SK-N-SH (cell line): ENCODE data around the gene ANK3. TPM values are rescaled to one million over a fixed set of nuclear protein-coding genes. Genes with fewer than 3 reads are reported as not detected.

Source experiments
- CTCF ChIA-PET: fragments of 300-600, 350-600 bp; formaldehyde crosslinking; extraction: SDS; loops from one replicate; lab custom pipeline; 2021; lab: Yijun Ruan, JAX
- POLR2A ChIA-PET: fragments of 350-600 bp; sonication (Branson Sonifier 250); formaldehyde crosslinking; extraction: SDS; loops from one replicate; lab custom pipeline; 2020; ENCODE audit warnings: antibody characterized with exemption, inconsistent platforms; lab: Yijun Ruan, JAX
- DNase-seq: peaks from one replicate; pipeline ENCODE4 v3.0.0; 2012
- H2AFZ ChIP-seq: fragments of 200-600 bp; sonication (generic); 2 replicates; pipeline ENCODE4 v1.8.1; 2016; ENCODE audit warnings: antibody characterized with exemption, mild to moderate bottlenecking, low read depth
- H3F3A ChIP-seq: fragments of 200-600 bp; sonication (generic); replicated peaks from 2 replicates; pipeline ENCODE3; 2016; ENCODE audit warnings: antibody characterized with exemption, mild to moderate bottlenecking; ENCODE audit not compliant: insufficient read depth
- H3K27ac ChIP-seq, 2 experiments: fragments of 200-500 bp in 1 of 2; fragments of 200-600 bp in 1 of 2; sonication (Bioruptor generic) in 1 of 2; sonication (generic), shearing (Covaris generic) in 1 of 2; 2 replicates each; pipeline versions ENCODE4 v1.5.1 to v1.6.1; 2014 to 2016; ENCODE audit warnings: low read depth in 2 of 2, inconsistent platforms in 1 of 2, low read length in 1 of 2, mild to moderate bottlenecking in 1 of 2, mixed read lengths in 1 of 2
- H3K27me3 ChIP-seq: fragments of 200-600 bp; sonication (generic), shearing (Covaris generic); 2 replicates; pipeline ENCODE4 v1.6.1; 2016; ENCODE audit warnings: mixed run types; ENCODE audit not compliant: insufficient read depth
- H3K36me3 ChIP-seq, 2 experiments: fragments of 200-500 bp in 1 of 2; fragments of 200-600 bp in 1 of 2; sonication (Bioruptor generic) in 1 of 2; sonication (generic) in 1 of 2; replicated peaks in 1 of 2; 2 replicates each; pipeline versions ENCODE3 to v1.5.1; 2014 to 2016; ENCODE audit warnings: low read length in 1 of 2, mild to moderate bottlenecking in 1 of 2; ENCODE audit not compliant: insufficient read depth in 2 of 2, control insufficient read depth in 1 of 2
- H3K4me1 ChIP-seq, 2 experiments: fragments of 200-500 bp in 1 of 2; fragments of 200-600 bp in 1 of 2; sonication (Bioruptor generic) in 1 of 2; sonication (generic), shearing (Covaris generic) in 1 of 2; 2 replicates each; pipeline versions ENCODE4 v1.5.1 to v1.6.1; 2014 to 2016; ENCODE audit warnings: low read depth in 1 of 2, low read length in 1 of 2, mixed run types in 1 of 2; ENCODE audit not compliant: insufficient read depth in 2 of 2, control insufficient read depth in 1 of 2
- H3K4me2 ChIP-seq: fragments of 200-600 bp; sonication (generic), shearing (Covaris generic); 2 replicates; pipeline ENCODE4 v1.6.1; 2017; ENCODE audit warnings: mixed run types
- H3K4me3 ChIP-seq, 2 experiments: fragments of 200-500 bp in 1 of 2; fragments of 200-600 bp in 1 of 2; sonication (Bioruptor generic) in 1 of 2; sonication (generic), shearing (Covaris generic) in 1 of 2; 2 replicates each; pipeline versions ENCODE4 v1.5.1 to v1.8.1; 2014 to 2016; ENCODE audit warnings: low read depth in 2 of 2, inconsistent platforms in 1 of 2, low read length in 1 of 2, mild to moderate bottlenecking in 1 of 2, mixed read lengths in 1 of 2, moderate library complexity in 1 of 2
- H3K79me2 ChIP-seq: fragments of 200-600 bp; sonication (generic); 2 replicates; pipeline ENCODE4 v1.8.1; 2017; ENCODE audit warnings: mild to moderate bottlenecking; ENCODE audit not compliant: insufficient read depth
- H3K9ac ChIP-seq: fragments of 200-600 bp; sonication (generic); 2 replicates; pipeline ENCODE4 v1.6.1; 2017; ENCODE audit warnings: mixed run types
- H3K9me2 ChIP-seq: fragments of 200-600 bp; sonication (generic); 2 replicates; pipeline ENCODE4 v1.6.1; 2017; ENCODE audit warnings: mixed run types
- H3K9me3 ChIP-seq: fragments of 200-600 bp; sonication (generic); 2 replicates; pipeline ENCODE4 v1.6.1; 2017; ENCODE audit warnings: mixed run types, mild to moderate bottlenecking, moderate library complexity
- H4K20me1 ChIP-seq: fragments of 200-600 bp; sonication (generic); 2 replicates; pipeline ENCODE4 v1.6.1; 2017; ENCODE audit warnings: mild to moderate bottlenecking, mixed run types; ENCODE audit not compliant: insufficient read depth
- CTCF ChIP-seq: fragments of 200-600 bp; sonication (generic); IDR thresholded peaks from 2 replicates; pipeline ENCODE4 v1.6.1; 2017; ENCODE audit warnings: antibody characterized with exemption, mild to moderate bottlenecking, moderate library complexity
- ELF1 ChIP-seq: IDR thresholded peaks from 2 replicates; pipeline ENCODE4 v1.4.0; 2012
- EP300 ChIP-seq, 2 experiments: IDR thresholded peaks; 2 replicates each; pipeline versions ENCODE4 v1.4.0 to v1.6.1; 2012; ENCODE audit warnings: borderline replicate concordance in 1 of 2, low read depth in 1 of 2, low read length in 1 of 2
- FOSL2 ChIP-seq: IDR thresholded peaks from 2 replicates; pipeline ENCODE4 v1.4.0; 2012; ENCODE audit warnings: low read depth, mild to moderate bottlenecking, moderate library complexity, borderline replicate concordance
- FOXM1 ChIP-seq: IDR thresholded peaks from 2 replicates; pipeline ENCODE4 v1.4.0; 2012; ENCODE audit warnings: low read depth, mild to moderate bottlenecking
- IRF3 ChIP-seq: fragments of 150-350 bp; IDR thresholded peaks from 2 replicates; pipeline ENCODE4 v1.6.1; 2016; ENCODE audit warnings: mild to moderate bottlenecking, low read depth, low read length
- MEF2A ChIP-seq: IDR thresholded peaks from 2 replicates; pipeline ENCODE4 v1.4.0; 2012; ENCODE audit warnings: low read depth, borderline replicate concordance
- PBX3 ChIP-seq: IDR thresholded peaks from 2 replicates; pipeline ENCODE4; 2012
- RAD21 ChIP-seq: IDR thresholded peaks from 2 replicates; pipeline ENCODE4 v1.6.1; 2012; ENCODE audit warnings: mild to moderate bottlenecking, low read length
- RCOR1 ChIP-seq: fragments of 150-350 bp; IDR thresholded peaks from 2 replicates; pipeline ENCODE4 v1.6.1; 2017; ENCODE audit warnings: antibody characterized with exemption, low read length
- RFX5 ChIP-seq: IDR thresholded peaks from 2 replicates; pipeline ENCODE4 v1.6.1; 2012; ENCODE audit warnings: mild to moderate bottlenecking, improper control_type of control experiment, low read length
- RXRA ChIP-seq: IDR thresholded peaks from 2 replicates; pipeline ENCODE4 v1.4.0; 2012; ENCODE audit warnings: low read depth, mild to moderate bottlenecking, borderline replicate concordance
- SMC3 ChIP-seq: IDR thresholded peaks from 2 replicates; pipeline ENCODE4 v1.6.1; 2012; ENCODE audit warnings: low read depth, low read length, improper control_type of control experiment
- TEAD4 ChIP-seq: IDR thresholded peaks from 2 replicates; pipeline ENCODE4 v1.4.0; 2012; ENCODE audit warnings: mild to moderate bottlenecking, borderline replicate concordance; ENCODE audit not compliant: insufficient read depth
- ZBTB33 ChIP-seq: IDR thresholded peaks from 2 replicates; pipeline ENCODE4 v1.4.0; 2012; ENCODE audit warnings: low read depth, borderline replicate concordance
- polyA plus RNA-seq, 3 experiments: library from polyadenylated mRNA; depleted of rRNA; stranded (reverse); fragments of >200 nt; gene quantifications; 2 replicates each; pipeline ENCODE4 v1.2.3, GENCODE V29; 2012
- TF ChIP-seq, protein P1 (sequence below): fragments of 150-350 bp; IDR thresholded peaks from 2 replicates; pipeline ENCODE4 v1.6.1; 2017; ENCODE audit warnings: antibody characterized with exemption, low read length, low read depth, borderline replicate concordance
- TF ChIP-seq, protein P2 (sequence below): IDR thresholded peaks from 2 replicates; pipeline ENCODE4 v1.6.1; 2012; ENCODE audit warnings: mild to moderate bottlenecking, low read depth, low read length, moderate library complexity

ANK3 gene
- polyA plus RNA-seq, 1 of the 3 experiments (the other 2 are of a cell fraction): 10.0 TPM

- Histone ChIP-seq H3K9ac (no peak overlapping the region), H3K27me3 (no peaks in the 10 kb centered on the region), H3K4me3 (no peak overlapping the region), H3F3A (no peaks in the 10 kb centered on the region)
- no peak for TF ChIP-seq ZBTB33
- TF ChIP-seq FOSL2: no peak
- TF ChIP-seq, protein P1, sequence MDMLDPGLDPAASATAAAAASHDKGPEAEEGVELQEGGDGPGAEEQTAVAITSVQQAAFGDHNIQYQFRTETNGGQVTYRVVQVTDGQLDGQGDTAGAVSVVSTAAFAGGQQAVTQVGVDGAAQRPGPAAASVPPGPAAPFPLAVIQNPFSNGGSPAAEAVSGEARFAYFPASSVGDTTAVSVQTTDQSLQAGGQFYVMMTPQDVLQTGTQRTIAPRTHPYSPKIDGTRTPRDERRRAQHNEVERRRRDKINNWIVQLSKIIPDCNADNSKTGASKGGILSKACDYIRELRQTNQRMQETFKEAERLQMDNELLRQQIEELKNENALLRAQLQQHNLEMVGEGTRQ: no peak
- TF ChIP-seq, protein P2, sequence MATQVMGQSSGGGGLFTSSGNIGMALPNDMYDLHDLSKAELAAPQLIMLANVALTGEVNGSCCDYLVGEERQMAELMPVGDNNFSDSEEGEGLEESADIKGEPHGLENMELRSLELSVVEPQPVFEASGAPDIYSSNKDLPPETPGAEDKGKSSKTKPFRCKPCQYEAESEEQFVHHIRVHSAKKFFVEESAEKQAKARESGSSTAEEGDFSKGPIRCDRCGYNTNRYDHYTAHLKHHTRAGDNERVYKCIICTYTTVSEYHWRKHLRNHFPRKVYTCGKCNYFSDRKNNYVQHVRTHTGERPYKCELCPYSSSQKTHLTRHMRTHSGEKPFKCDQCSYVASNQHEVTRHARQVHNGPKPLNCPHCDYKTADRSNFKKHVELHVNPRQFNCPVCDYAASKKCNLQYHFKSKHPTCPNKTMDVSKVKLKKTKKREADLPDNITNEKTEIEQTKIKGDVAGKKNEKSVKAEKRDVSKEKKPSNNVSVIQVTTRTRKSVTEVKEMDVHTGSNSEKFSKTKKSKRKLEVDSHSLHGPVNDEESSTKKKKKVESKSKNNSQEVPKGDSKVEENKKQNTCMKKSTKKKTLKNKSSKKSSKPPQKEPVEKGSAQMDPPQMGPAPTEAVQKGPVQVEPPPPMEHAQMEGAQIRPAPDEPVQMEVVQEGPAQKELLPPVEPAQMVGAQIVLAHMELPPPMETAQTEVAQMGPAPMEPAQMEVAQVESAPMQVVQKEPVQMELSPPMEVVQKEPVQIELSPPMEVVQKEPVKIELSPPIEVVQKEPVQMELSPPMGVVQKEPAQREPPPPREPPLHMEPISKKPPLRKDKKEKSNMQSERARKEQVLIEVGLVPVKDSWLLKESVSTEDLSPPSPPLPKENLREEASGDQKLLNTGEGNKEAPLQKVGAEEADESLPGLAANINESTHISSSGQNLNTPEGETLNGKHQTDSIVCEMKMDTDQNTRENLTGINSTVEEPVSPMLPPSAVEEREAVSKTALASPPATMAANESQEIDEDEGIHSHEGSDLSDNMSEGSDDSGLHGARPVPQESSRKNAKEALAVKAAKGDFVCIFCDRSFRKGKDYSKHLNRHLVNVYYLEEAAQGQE: no peak
- TF ChIP-seq SMC3: no peak
- no peak for TF ChIP-seq RFX5
- TF ChIP-seq RXRA: no peak
- TF ChIP-seq MEF2A: no peak
- no peak for TF ChIP-seq EP300 (IDR thresholded peaks at IDR 0.05; ENCODE audit: borderline replicate concordance in 1 of 2, low read depth in 1 of 2, low read length in 1 of 2)
- TF ChIP-seq PBX3: no peak
- no peak for TF ChIP-seq ELF1
- no peak for TF ChIP-seq CTCF
- no peak for TF ChIP-seq IRF3
- no peak for TF ChIP-seq RCOR1
- no peak for TF ChIP-seq TEAD4
- TF ChIP-seq FOXM1: no peak
- TF ChIP-seq RAD21: no peak
- TF ChIP-seq, all 33 proteins: peak for 0
- H3K36me3 ChIP-seq: no peaks in the 10 kb centered on the region
- ChIA-PET POLR2A (no interaction called here), CTCF (no interaction called here)
- no peaks in the 10 kb centered on the region for H3K9me3 ChIP-seq
- no peaks in the 10 kb centered on the region for H3K9me2 ChIP-seq
- DNase-seq: no peak
- no peaks in the 10 kb centered on the region for H3K79me2 ChIP-seq
- no peak overlapping the region for H2AFZ ChIP-seq
- H3K27ac ChIP-seq: no peak overlapping the region
- H3K4me2 ChIP-seq: no peak overlapping the region
- peaks cover 0 to 2% of the 10 kb centered on the region in 2 experiments; a peak in 1 of 4 replicates for H3K4me1 ChIP-seq
- H4K20me1 ChIP-seq: no peaks in the 10 kb centered on the region
Observed at GRCh38 chr10:60254776-60255175, 134.9 kb downstream of the ANK3 start.
